Measurements from ENCODE around the gene NECTIN3. TPM values are rescaled to one million over a fixed set of nuclear protein-coding genes. Genes with fewer than 3 reads are reported as not detected.

NECTIN3 gene
- total and polyA plus RNA-seq, 3 experiments from 2014 or later: 2.2 to 13.3 (median 12.8) TPM

DNA sequence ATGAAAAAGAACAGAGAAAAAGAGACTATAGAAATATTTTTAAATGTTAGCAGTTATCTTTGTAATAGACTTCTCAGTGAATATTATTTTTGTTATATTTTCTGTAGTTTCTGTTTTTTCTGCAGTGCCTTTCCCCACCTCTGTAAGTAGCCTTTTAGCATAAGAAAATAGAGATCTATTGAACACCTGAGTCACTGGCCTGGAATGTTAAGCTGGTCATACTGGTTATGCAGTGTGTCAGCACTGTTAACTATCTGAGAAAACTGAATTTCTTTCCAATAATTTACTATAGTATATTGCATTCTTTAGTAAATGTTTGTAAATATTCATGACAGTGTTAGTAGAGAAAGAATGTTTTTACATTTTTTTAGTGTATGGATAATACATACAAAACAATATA, 79.8 kb downstream of the NECTIN3 start:
- DNase-seq: no peak
- Mint-ChIP-seq H3K27me3 (no peaks in the 10 kb centered on the region), H3K4me3 (no peak overlapping the region), H3K4me1 (no peaks in the 10 kb centered on the region), H3K9me3 (no peaks in the 10 kb centered on the region), H3K36me3 (peaks cover 6 to 23% (median 17%) of the 10 kb centered on the region in 3 donors), H3K27ac (no peak overlapping the region)
- Histone ChIP-seq H3K9me3 (ENCODE audit: low read length) (no peaks in the 10 kb centered on the region), H3K4me3 (ENCODE audit: low read length) (no peak overlapping the region), H3K27me3 (ENCODE audit: insufficient read depth, low read length, poor library complexity, severe bottlenecking) (no peaks in the 10 kb centered on the region), H3K4me1 (ENCODE audit: insufficient read depth, low read length) (no peaks in the 10 kb centered on the region), H3K27ac (ENCODE audit: low read depth, low read length) (no peak overlapping the region), H3K36me3 (ENCODE audit: insufficient read depth, low read length) (no peaks in the 10 kb centered on the region)
- ChIA-PET POLR2A (no interaction called here), CTCF (no interaction called here)

DNA sequence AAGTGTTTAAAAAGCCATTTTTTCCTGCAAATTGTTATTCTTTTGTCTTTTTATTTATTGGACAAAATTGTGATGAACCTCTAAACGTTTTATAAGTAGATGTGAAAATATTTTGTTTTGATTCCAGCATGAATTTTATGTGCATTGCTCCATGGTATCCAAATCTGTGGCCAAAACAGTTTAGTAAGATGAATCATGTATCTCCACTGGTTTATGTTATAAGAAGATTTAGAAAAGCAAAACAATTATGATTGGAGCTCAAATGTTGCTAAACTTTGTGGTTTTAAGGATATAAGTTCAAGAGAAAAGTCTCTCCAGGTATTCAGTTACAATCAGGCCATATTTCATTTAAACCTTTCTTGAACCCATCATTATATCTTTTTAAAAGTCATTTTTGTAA, 80.9 kb downstream of the NECTIN3 start:
- Mint-ChIP-seq H3K27me3 (no peaks in the 10 kb centered on the region), H3K4me3 (no peak overlapping the region), H3K36me3 (peaks cover 6 to 24% (median 17%) of the 10 kb centered on the region in 3 donors), H3K9me3 (no peaks in the 10 kb centered on the region), H3K4me1 (no peaks in the 10 kb centered on the region), H3K27ac (no peak overlapping the region)
- H3K27me3 ChIP-seq (ENCODE audit: insufficient read depth, low read length, poor library complexity, severe bottlenecking): no peaks in the 10 kb centered on the region
- no peak overlapping the region for H3K4me3 ChIP-seq (ENCODE audit: low read length)
- CTCF ChIA-PET: no interaction called here
- no peaks in the 10 kb centered on the region for H3K9me3 ChIP-seq (ENCODE audit: low read length)
- no peaks in the 10 kb centered on the region for H3K4me1 ChIP-seq (ENCODE audit: insufficient read depth, low read length)
- DNase-seq: no peak
- H3K27ac ChIP-seq (ENCODE audit: low read depth, low read length): no peak overlapping the region
- POLR2A ChIA-PET: no interaction called here
- H3K36me3 ChIP-seq (ENCODE audit: insufficient read depth, low read length): no peaks in the 10 kb centered on the region

DNA sequence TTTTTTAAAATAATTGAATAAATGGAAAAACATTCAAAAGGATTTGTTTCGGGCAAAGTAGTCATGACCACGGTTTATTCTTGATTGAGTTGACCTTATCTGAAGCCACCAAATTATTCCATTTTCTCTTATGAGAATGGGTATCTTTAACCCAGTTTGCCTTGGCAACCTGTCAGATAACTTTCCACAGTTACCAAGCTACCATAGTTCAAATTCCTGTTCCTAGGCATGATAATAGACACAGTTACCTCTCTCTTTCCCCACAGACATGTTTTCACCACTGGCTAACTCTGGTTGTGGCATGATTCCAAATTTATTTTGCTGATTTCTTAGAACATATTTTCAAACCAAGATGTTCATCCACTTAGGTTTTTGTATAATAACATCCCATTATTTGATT, 84.9 kb downstream of the NECTIN3 start:
- no peak overlapping the region for H3K27ac Mint-ChIP-seq

DNA sequence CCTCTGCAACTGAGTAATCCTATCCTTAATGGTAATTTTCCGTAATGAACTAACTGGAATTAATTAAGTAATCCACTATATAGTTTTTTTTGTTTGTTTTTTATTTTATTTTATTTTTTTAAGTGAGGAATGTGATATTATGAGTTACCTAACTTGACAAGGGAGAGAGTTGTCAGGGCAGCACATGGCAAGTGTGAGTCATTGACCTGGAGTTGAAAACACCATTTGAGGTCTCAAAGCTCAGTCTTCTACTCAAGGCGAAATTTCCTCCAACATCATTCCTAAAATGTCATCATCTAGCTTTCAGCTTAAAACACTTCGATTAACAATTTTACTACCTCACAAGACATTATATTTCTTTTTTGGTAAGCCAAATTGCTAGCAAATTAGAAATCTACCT, 87.8 kb downstream of the NECTIN3 start:
- H3K27me3 Mint-ChIP-seq: no peaks in the 10 kb centered on the region

More for the DNA sequence above, 84.9 kb downstream of the NECTIN3 start:
- Mint-ChIP-seq H3K27me3 (no peaks in the 10 kb centered on the region), H3K4me1 (no peaks in the 10 kb centered on the region), H3K36me3 (peaks cover 0 to 20% (median 7%) of the 10 kb centered on the region in 3 donors), H3K9me3 (no peaks in the 10 kb centered on the region), H3K4me3 (no peak overlapping the region)
- H3K9me3 ChIP-seq (ENCODE audit: low read length): no peaks in the 10 kb centered on the region
- H3K36me3 ChIP-seq (ENCODE audit: insufficient read depth, low read length): no peaks in the 10 kb centered on the region
- no peak overlapping the region for H3K4me3 ChIP-seq (ENCODE audit: low read length)
- DNase-seq: no peak
- H3K4me1 ChIP-seq (ENCODE audit: insufficient read depth, low read length): no peaks in the 10 kb centered on the region
- ChIA-PET CTCF (no interaction called here), POLR2A (no interaction called here)
- no peak overlapping the region for H3K27ac ChIP-seq (ENCODE audit: low read depth, low read length)
- H3K27me3 ChIP-seq (ENCODE audit: insufficient read depth, low read length, poor library complexity, severe bottlenecking): no peaks in the 10 kb centered on the region

DNA sequence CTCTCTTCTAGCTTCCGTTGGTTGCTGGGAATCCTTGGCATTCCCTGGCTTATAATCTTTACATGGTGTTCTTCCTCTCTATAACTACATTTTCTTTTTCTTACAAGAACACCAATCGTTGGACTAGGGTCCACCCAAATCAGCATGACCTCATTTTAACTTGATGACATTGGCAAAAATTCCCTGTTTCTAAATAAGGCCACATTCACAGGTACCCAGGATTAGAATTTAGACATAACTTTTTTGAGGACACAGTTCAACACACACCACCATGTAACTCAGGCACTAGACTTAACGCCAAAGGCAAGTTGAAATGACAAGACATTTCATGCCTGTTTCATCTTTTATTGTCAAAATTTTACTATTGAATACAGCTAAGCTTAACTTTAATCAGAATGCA, 93.0 kb downstream of the NECTIN3 start:
- DNase-seq: no peak
- H3K27me3 Mint-ChIP-seq: no peaks in the 10 kb centered on the region
- H3K4me3 Mint-ChIP-seq: no peak overlapping the region
- Histone ChIP-seq H3K4me3 (ENCODE audit: low read length) (no peak overlapping the region), H3K4me1 (ENCODE audit: insufficient read depth, low read length) (no peaks in the 10 kb centered on the region), H3K9me3 (ENCODE audit: low read length) (no peaks in the 10 kb centered on the region), H3K27ac (ENCODE audit: low read depth, low read length) (no peak overlapping the region), H3K36me3 (ENCODE audit: insufficient read depth, low read length) (no peaks in the 10 kb centered on the region), H3K27me3 (ENCODE audit: insufficient read depth, low read length, poor library complexity, severe bottlenecking) (no peaks in the 10 kb centered on the region)
- no peaks in the 10 kb centered on the region for H3K4me1 Mint-ChIP-seq
- CTCF ChIA-PET: interaction anchor here (0.9 kb wide), 1 partner anchor 20 kb away, joined by 3 read pairs; no protein-coding TSS in a partner anchor
- no peak overlapping the region for H3K27ac Mint-ChIP-seq
- no peaks in the 10 kb centered on the region for H3K9me3 Mint-ChIP-seq
- peaks cover 2 to 15% (median 3%) of the 10 kb centered on the region in 3 donors for H3K36me3 Mint-ChIP-seq
- POLR2A ChIA-PET: no interaction called here

More for the DNA sequence above, 87.8 kb downstream of the NECTIN3 start:
- H3K4me1 ChIP-seq (ENCODE audit: insufficient read depth, low read length): no peaks in the 10 kb centered on the region
- H3K4me3 ChIP-seq (ENCODE audit: low read length): no peak overlapping the region
- peaks cover 2 to 18% (median 10%) of the 10 kb centered on the region in 3 donors for H3K36me3 Mint-ChIP-seq
- H3K9me3 ChIP-seq (ENCODE audit: low read length): no peaks in the 10 kb centered on the region
- no peaks in the 10 kb centered on the region for H3K27me3 ChIP-seq (ENCODE audit: insufficient read depth, low read length, poor library complexity, severe bottlenecking)
- H3K27ac ChIP-seq (ENCODE audit: low read depth, low read length): no peak overlapping the region
- DNase-seq: no peak
- ChIA-PET POLR2A (no interaction called here), CTCF (no interaction called here)
- H3K4me3 Mint-ChIP-seq: no peak overlapping the region
- H3K36me3 ChIP-seq (ENCODE audit: insufficient read depth, low read length): no peaks in the 10 kb centered on the region
- no peak overlapping the region for H3K27ac Mint-ChIP-seq
- H3K9me3 Mint-ChIP-seq: no peaks in the 10 kb centered on the region
- no peaks in the 10 kb centered on the region for H3K4me1 Mint-ChIP-seq

DNA sequence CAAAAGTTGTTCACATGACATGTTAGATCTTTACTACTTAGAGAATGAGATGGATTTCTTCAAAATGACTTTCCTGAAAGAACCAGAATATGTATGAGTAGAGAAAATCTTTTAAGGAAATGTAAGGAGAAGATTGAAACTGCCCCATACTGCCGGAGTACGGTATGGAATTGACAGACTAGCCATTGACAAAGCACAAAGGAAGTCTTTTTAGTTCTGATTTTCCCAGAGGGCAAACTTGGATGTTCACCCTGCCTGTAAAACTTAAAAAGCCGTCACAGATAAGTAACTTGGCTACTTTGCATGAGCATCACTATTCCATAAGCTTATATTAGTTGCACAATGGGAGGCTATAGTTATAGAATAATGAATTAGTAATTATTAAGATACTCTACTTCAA, 93.8 kb downstream of the NECTIN3 start:
- H3K27me3 ChIP-seq (ENCODE audit: insufficient read depth, low read length, poor library complexity, severe bottlenecking): no peaks in the 10 kb centered on the region
- Mint-ChIP-seq H3K9me3 (no peaks in the 10 kb centered on the region), H3K27me3 (no peaks in the 10 kb centered on the region), H3K4me1 (no peaks in the 10 kb centered on the region), H3K4me3 (no peak overlapping the region), H3K27ac (no peak overlapping the region), H3K36me3 (peaks cover 2 to 15% (median 3%) of the 10 kb centered on the region in 3 donors)
- CTCF ChIA-PET: interaction anchor here (1.4 kb wide), 1 partner anchor 8 kb away, joined by 4 read pairs; no protein-coding TSS in a partner anchor
- H3K9me3 ChIP-seq (ENCODE audit: low read length): no peaks in the 10 kb centered on the region
- POLR2A ChIA-PET: no interaction called here
- no peaks in the 10 kb centered on the region for H3K4me1 ChIP-seq (ENCODE audit: insufficient read depth, low read length)
- H3K4me3 ChIP-seq (ENCODE audit: low read length): no peak overlapping the region
- DNase-seq: no peak
- no peak overlapping the region for H3K27ac ChIP-seq (ENCODE audit: low read depth, low read length)
- no peaks in the 10 kb centered on the region for H3K36me3 ChIP-seq (ENCODE audit: insufficient read depth, low read length)

DNA sequence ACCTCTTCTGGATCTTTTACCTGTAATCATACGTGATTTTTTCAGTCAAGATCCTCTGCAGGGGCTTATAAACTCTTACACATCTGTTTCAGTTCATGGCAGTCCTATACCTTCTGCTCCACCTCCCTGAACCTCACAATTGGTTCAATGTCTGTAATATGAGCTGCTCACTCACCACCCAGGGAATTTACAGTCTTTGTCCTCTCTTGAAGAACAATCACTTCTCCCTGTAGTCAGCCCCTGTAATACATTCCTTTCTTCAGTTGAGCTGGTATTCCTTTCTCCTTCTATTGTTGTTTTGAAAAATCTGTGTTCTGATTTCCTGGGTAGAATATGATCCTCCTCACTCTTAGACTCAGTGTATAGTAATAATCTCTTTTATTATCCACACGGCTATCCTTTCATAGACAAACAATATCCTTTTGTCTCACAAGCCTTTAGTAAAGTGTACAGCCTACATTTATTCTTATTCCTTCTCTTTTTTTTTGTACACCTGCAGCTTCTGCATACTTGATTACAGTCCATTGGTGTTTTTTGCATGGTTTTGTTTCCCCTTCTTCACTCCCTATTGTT, 101.8 kb downstream of the NECTIN3 start:
- POLR2A ChIA-PET: no interaction called here
- Mint-ChIP-seq H3K36me3 (peaks cover 3 to 16% (median 8%) of the 10 kb centered on the region in 3 donors), H3K27me3 (no peaks in the 10 kb centered on the region), H3K9me3 (no peaks in the 10 kb centered on the region), H3K4me3 (no peak overlapping the region), H3K4me1 (no peaks in the 10 kb centered on the region), H3K27ac (no peak overlapping the region)
- no peak for DNase-seq
- H3K36me3 ChIP-seq (ENCODE audit: insufficient read depth, low read length): no peaks in the 10 kb centered on the region
- no peak overlapping the region for H3K4me3 ChIP-seq (ENCODE audit: low read length)
- H3K9me3 ChIP-seq (ENCODE audit: low read length): no peaks in the 10 kb centered on the region
- H3K27me3 ChIP-seq (ENCODE audit: insufficient read depth, low read length, poor library complexity, severe bottlenecking): no peaks in the 10 kb centered on the region
- H3K4me1 ChIP-seq (ENCODE audit: insufficient read depth, low read length): no peaks in the 10 kb centered on the region
- CTCF ChIA-PET: no interaction called here
- no peak overlapping the region for H3K27ac ChIP-seq (ENCODE audit: low read depth, low read length)

DNA sequence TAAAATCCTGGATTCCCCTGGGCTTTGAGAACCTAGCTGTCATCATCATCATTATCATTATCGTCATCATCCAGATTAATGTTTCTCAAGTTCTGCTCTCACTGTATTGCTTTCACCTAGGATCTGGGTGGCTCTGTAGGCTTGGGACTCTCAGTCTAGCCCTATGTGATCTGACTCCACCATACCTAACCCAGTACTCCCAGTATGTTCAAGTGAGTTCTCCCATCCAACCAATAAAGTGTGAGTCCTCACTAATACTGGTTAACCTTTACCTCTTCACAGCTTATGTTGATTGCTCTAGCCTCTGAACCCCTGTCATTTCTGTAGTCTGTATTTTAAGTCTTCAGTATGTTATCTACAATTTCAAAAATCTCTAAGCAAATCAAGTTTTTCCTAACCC, 102.3 kb downstream of the NECTIN3 start:
- H3K27ac ChIP-seq (ENCODE audit: low read depth, low read length): no peak overlapping the region
- H3K27me3 ChIP-seq (ENCODE audit: insufficient read depth, low read length, poor library complexity, severe bottlenecking): no peaks in the 10 kb centered on the region
- no peaks in the 10 kb centered on the region for H3K36me3 ChIP-seq (ENCODE audit: insufficient read depth, low read length)
- no peaks in the 10 kb centered on the region for H3K4me1 ChIP-seq (ENCODE audit: insufficient read depth, low read length)
- POLR2A ChIA-PET: interaction anchor here (0.6 kb wide), 1 partner anchor 535 kb away, joined by 6 read pairs; no protein-coding TSS in a partner anchor
- H3K27me3 Mint-ChIP-seq: no peaks in the 10 kb centered on the region
- CTCF ChIA-PET: no interaction called here
- DNase-seq: no peak
- H3K4me3 Mint-ChIP-seq: no peak overlapping the region
- no peak overlapping the region for H3K4me3 ChIP-seq (ENCODE audit: low read length)
- peaks cover 3 to 16% (median 8%) of the 10 kb centered on the region in 3 donors for H3K36me3 Mint-ChIP-seq
- no peaks in the 10 kb centered on the region for H3K9me3 ChIP-seq (ENCODE audit: low read length)
- no peaks in the 10 kb centered on the region for H3K9me3 Mint-ChIP-seq
- no peak overlapping the region for H3K27ac Mint-ChIP-seq
- H3K4me1 Mint-ChIP-seq: no peaks in the 10 kb centered on the region

All from CD8-positive, alpha-beta memory T cell (primary cell).